ENCODE data around the gene MYLIP. TPM values are rescaled to one million over a fixed set of nuclear protein-coding genes. Genes with fewer than 3 reads are reported as not detected.
"Not testable (repeated sequence)": the region's sequence is repeated elsewhere in the genome, so short reads cannot be mapped to it uniquely, and the experiment has no call there.

MYLIP gene
- total RNA-seq, 2 donors from 2014 or later: 39.6 to 58.1 TPM

DNA sequence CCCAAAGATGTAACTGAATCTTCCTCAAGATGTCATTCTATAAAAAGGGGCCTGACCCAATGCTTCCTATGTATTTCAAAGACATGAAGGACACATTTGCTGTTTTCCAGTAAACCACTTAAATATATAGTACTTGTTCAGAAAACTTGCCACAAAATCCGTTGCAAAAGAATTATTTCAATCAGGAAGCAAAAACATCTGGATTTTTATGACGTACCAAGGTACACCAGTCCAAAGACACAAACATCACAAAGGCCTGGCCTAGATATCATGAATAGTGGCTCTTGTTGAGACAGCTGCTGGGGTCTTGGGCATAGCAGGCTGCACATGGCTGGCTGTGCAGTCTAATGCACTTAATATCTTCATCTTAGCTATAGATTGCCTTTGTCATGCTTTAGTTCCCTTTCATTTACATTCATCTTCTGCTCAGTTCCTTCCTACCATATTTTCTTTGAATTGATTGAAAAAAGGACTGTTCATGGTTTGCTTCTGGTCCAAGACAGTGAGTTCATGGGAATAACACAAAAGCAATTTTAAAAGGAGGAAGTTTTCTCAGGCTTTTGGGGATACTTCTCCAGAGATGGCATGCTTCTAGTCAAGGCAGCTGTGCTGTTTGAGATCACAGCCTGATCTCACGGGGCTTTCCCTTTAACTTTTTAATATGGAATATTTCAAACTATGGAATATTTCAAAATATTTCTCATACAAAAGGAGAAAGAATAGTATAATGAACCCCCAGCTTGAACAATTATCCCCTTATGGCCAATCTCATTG is 44.5 kb downstream of the MYLIP start:
- Histone ChIP-seq H3K9me3 (no peaks in the 10 kb centered on the region), H3K27me3 (replicated peaks; ENCODE audit: insufficient read depth) (no peaks in the 10 kb centered on the region), H3K4me3 (no peak overlapping the region), H3K36me3 (no peaks in the 10 kb centered on the region), H3K4me1 (replicated peaks) (no peaks in the 10 kb centered on the region), H3K27ac (no peak overlapping the region)
- TF ChIP-seq POLR2AphosphoS5 (IDR thresholded peaks at IDR 0.05): no peak
- TF ChIP-seq, protein P1, sequence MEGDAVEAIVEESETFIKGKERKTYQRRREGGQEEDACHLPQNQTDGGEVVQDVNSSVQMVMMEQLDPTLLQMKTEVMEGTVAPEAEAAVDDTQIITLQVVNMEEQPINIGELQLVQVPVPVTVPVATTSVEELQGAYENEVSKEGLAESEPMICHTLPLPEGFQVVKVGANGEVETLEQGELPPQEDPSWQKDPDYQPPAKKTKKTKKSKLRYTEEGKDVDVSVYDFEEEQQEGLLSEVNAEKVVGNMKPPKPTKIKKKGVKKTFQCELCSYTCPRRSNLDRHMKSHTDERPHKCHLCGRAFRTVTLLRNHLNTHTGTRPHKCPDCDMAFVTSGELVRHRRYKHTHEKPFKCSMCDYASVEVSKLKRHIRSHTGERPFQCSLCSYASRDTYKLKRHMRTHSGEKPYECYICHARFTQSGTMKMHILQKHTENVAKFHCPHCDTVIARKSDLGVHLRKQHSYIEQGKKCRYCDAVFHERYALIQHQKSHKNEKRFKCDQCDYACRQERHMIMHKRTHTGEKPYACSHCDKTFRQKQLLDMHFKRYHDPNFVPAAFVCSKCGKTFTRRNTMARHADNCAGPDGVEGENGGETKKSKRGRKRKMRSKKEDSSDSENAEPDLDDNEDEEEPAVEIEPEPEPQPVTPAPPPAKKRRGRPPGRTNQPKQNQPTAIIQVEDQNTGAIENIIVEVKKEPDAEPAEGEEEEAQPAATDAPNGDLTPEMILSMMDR (IDR thresholded peaks at IDR 0.05): no peak
- TF ChIP-seq POLR2A (IDR thresholded peaks at IDR 0.05): no peak
- no peak for DNase-seq (ENCODE audit: low spot score)
- 90% methylated on average over 3 of the region's 3 CpGs for WGBS
- intact Hi-C loops (cut with DNase I): no loop called here

DNA sequence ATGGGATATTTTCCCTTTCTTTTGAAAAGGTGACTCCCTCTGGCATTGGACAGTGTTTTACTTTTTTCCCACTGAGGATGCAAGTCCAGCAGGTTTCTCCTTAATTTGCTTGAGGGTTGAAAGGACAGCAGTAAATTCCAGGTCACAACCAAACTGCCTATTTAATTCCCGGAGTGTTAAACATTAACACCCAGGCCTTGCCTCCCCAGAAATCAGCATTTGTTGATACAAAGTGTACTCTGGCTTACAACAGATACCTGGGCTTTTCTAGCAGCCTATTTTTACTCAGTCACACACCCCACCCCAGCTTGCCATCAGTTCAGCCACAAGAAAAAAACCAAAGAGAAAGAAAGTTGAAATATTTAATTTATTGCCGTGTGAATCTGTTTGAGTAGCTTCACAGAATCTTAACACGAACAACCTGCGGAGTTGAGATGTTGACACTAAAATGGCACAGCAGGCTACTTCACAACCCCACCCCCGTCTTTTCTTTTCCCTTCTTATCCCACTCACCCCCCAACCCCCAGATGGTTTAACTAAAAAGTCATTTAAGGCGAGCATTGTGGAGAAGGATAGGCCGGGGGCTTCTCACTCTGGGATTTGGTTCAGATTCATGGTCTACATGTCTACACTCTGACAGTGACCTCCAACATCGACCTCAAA is 45.7 kb downstream of the MYLIP start:
- no peak overlapping the region for H3K4me3 ChIP-seq
- no peak for TF ChIP-seq POLR2A (IDR thresholded peaks at IDR 0.05)
- TF ChIP-seq, protein P1 (IDR thresholded peaks at IDR 0.05): no peak
- no peak for TF ChIP-seq POLR2AphosphoS5 (IDR thresholded peaks at IDR 0.05)
- no peaks in the 10 kb centered on the region for H3K9me3 ChIP-seq
- no peaks in the 10 kb centered on the region for H3K4me1 ChIP-seq (replicated peaks)
- no peaks in the 10 kb centered on the region for H3K27me3 ChIP-seq (replicated peaks; ENCODE audit: insufficient read depth)
- no peaks in the 10 kb centered on the region for H3K36me3 ChIP-seq
- 81% methylated on average over 8 of the region's 8 CpGs for WGBS
- H3K27ac ChIP-seq: no peak overlapping the region
- intact Hi-C loops (cut with DNase I): loop anchor here (5.0 kb wide), 1 partner anchor 467 kb away; no protein-coding TSS in a partner anchor
- DNase-seq (ENCODE audit: low spot score): no peak

DNA sequence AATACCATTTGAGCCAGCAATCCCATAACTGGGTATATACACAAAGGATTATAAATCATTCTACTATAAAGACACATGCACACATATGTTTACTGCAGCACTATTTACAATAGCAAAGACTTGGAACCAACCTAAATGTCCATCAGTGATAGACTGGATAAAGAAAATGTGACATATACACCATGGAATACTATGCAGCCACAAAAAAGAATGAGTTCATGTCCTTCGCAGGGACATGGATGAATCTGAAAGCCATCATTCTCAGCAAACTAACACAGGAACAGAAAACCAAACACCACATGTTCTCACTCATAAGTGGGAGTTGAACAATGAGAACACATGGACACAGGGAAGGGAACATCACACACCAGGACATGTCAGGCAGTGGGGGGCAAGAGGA is 47.7 kb downstream of the MYLIP start:
- not testable (repeated sequence) for DNase-seq (ENCODE audit: low spot score); H3K27ac ChIP-seq; H3K4me3 ChIP-seq; H3K9me3 ChIP-seq; H3K27me3 ChIP-seq (replicated peaks; ENCODE audit: insufficient read depth); H3K36me3 ChIP-seq; H3K4me1 ChIP-seq (replicated peaks)
- 60% methylated on average over 1 of the region's 1 CpG for WGBS
- intact Hi-C loops (cut with DNase I): loop anchor here (5.0 kb wide), 1 partner anchor 469 kb away; no protein-coding TSS in a partner anchor

DNA sequence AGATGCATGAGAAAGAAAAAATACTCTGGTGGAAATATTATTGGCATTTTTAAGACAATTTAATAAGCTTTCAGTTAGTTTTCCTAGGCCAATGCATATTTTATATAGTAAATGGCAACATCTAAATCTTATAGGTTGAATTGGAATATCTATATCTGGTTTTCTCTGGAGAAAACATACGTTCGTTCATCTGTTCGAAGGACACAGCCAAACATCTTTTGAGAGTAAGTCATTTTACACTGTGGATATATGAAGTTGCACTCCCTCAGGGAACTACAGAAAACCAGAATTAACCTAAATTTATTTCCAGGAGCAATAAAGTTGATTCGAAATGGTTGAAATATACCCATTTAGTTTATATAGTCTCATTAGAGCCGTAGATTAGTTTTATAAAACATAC is 49.0 kb downstream of the MYLIP start:
- H3K36me3 ChIP-seq: no peaks in the 10 kb centered on the region
- no peaks in the 10 kb centered on the region for H3K4me1 ChIP-seq (replicated peaks)
- TF ChIP-seq POLR2AphosphoS5 (IDR thresholded peaks at IDR 0.05): no peak
- TF ChIP-seq, protein P1 (IDR thresholded peaks at IDR 0.05): no peak
- no peak for TF ChIP-seq POLR2A (IDR thresholded peaks at IDR 0.05)
- H3K27me3 ChIP-seq (replicated peaks; ENCODE audit: insufficient read depth): no peaks in the 10 kb centered on the region
- no peak for DNase-seq (ENCODE audit: low spot score)
- no peaks in the 10 kb centered on the region for H3K9me3 ChIP-seq
- WGBS: 97% methylated on average over 5 of the region's 5 CpGs
- no peak overlapping the region for H3K4me3 ChIP-seq
- no peak overlapping the region for H3K27ac ChIP-seq
- intact Hi-C loops (cut with DNase I): loop anchor here (5.0 kb wide), 1 partner anchor 471 kb away; no protein-coding TSS in a partner anchor

DNA sequence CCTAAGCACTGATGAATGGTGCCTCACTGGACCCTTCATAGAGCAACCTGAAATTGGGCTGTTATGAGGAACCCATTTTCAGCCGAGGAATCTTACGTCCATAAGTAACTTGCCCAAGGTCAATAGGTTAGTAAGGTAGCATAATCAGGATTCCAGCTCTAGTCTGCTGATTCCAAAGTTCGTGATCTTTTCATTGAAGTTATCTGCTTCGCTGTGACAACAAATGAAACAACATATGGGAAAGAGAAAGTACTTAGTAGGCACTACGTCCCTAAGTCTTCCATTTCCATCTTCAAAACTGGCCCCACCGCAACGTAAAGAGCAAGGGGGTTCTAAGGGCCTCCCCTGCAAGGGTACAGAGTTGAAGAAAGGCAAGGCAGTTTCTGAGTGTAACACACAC is 49.5 kb downstream of the MYLIP start:
- Histone ChIP-seq H3K4me1 (replicated peaks) (no peaks in the 10 kb centered on the region), H3K9me3 (no peaks in the 10 kb centered on the region), H3K27ac (no peak overlapping the region), H3K4me3 (no peak overlapping the region), H3K27me3 (replicated peaks; ENCODE audit: insufficient read depth) (no peaks in the 10 kb centered on the region), H3K36me3 (no peaks in the 10 kb centered on the region)
- TF ChIP-seq POLR2A (IDR thresholded peaks at IDR 0.05) (no peak), POLR2AphosphoS5 (IDR thresholded peaks at IDR 0.05) (no peak)
- TF ChIP-seq, protein P1 (IDR thresholded peaks at IDR 0.05): no peak
- no peak for DNase-seq (ENCODE audit: low spot score)
- 94% methylated on average over 7 of the region's 7 CpGs for WGBS
- intact Hi-C loops (cut with DNase I): loop anchor here (5.0 kb wide), 1 partner anchor 471 kb away; no protein-coding TSS in a partner anchor
